DOHH2 (cell line): ENCODE data around the gene PTPRN2.

Experiments used
- H3F3A ChIP-seq: fragments of 200-600 bp; sonication (generic), shearing (Covaris generic); 2 replicates; pipeline ENCODE4 v1.6.0; 2016; ENCODE audit warnings: antibody characterized with exemption, mild to moderate bottlenecking; ENCODE audit not compliant: control insufficient read depth, insufficient read depth
- H3K27ac ChIP-seq: fragments of 200-600 bp; sonication (generic); 2 replicates; pipeline ENCODE4 v1.5.1; 2014; ENCODE audit warnings: low read depth, mild to moderate bottlenecking, low read length, moderate library complexity
- H3K27me3 ChIP-seq: fragments of 200-600 bp; sonication (generic); 2 replicates; pipeline ENCODE4 v1.6.1; 2014; ENCODE audit warnings: mild to moderate bottlenecking, low read length, mixed read lengths; ENCODE audit not compliant: control insufficient read depth
- H3K36me3 ChIP-seq: fragments of 200-600 bp; sonication (generic); 2 replicates; pipeline ENCODE4 v1.6.1; 2014; ENCODE audit warnings: mild to moderate bottlenecking, low read length, moderate library complexity, mixed read lengths; ENCODE audit not compliant: control insufficient read depth
- H3K4me1 ChIP-seq: fragments of 200-600 bp; sonication (generic); 2 replicates; pipeline ENCODE4 v1.6.1; 2014; ENCODE audit warnings: mild to moderate bottlenecking, low read length, mixed read lengths; ENCODE audit not compliant: control insufficient read depth
- H3K4me2 ChIP-seq: fragments of 200-600 bp; sonication (generic); 2 replicates; pipeline ENCODE4 v1.6.0; 2014; ENCODE audit warnings: mild to moderate bottlenecking, low read length, moderate library complexity
- H3K4me3 ChIP-seq: fragments of 200-600 bp; sonication (generic); 2 replicates; pipeline ENCODE4 v1.5.1; 2014; ENCODE audit warnings: mild to moderate bottlenecking, low read length, mixed read lengths
- H3K79me2 ChIP-seq: fragments of 200-600 bp; sonication (generic); 2 replicates; pipeline ENCODE4 v1.6.1; 2014; ENCODE audit warnings: mild to moderate bottlenecking, low read length, mixed read lengths; ENCODE audit not compliant: control insufficient read depth
- H3K9me2 ChIP-seq: fragments of 200-600 bp; sonication (generic); replicated peaks from 2 replicates; pipeline ENCODE4 v1.6.1; 2014; ENCODE audit warnings: mild to moderate bottlenecking, low read length, mixed read lengths; ENCODE audit not compliant: control insufficient read depth
- H3K9me3 ChIP-seq: fragments of 200-600 bp; sonication (generic); 2 replicates; pipeline ENCODE4 v1.6.1; 2014; ENCODE audit warnings: antibody characterized with exemption, low read length, mixed read lengths; ENCODE audit not compliant: control insufficient read depth, insufficient read depth
- H4K20me1 ChIP-seq: fragments of 200-600 bp; sonication (generic); 2 replicates; pipeline ENCODE4 v1.6.0; 2014; ENCODE audit warnings: low read depth, mild to moderate bottlenecking, antibody characterized with exemption, low read length, moderate library complexity; ENCODE audit not compliant: control insufficient read depth, insufficient read depth
- EZH2phosphoT487 ChIP-seq: fragments of 200-600 bp; sonication (generic); IDR thresholded peaks from 2 replicates; pipeline ENCODE4 v1.6.1; 2017; ENCODE audit warnings: borderline replicate concordance, mild to moderate bottlenecking, antibody characterized with exemption, low read length, moderate library complexity, mixed read lengths
- TF ChIP-seq, protein P1 (sequence below): fragments of 200-600 bp; sonication (generic); IDR thresholded peaks from one replicate; pipeline ENCODE4 v1.5.1; 2014; ENCODE audit warnings: antibody characterized with exemption, mild to moderate bottlenecking, low read depth, low read length; ENCODE audit not compliant: poor library complexity, severe bottlenecking

The PTPRN2 gene

DNA sequence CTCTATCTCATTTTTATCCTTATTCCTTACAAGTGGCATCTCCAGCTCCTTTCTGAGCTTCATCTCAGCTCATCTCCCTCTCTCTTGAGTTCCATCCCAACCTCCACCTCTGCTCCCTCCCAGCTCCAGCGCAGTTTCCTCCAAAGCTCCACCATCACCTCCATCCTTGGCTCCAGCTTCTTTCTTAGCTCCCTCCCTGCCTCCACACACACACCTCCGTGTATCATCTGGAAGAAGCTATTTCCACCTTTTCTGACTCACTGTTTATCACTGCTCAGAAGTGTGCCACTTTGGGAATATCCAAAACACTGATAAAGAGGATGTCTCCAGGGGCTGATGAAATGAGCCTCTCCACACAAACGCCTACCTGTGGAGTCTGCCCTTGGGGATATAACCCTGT lies 481.4 kb downstream of the PTPRN2 start:
- Histone ChIP-seq H3K79me2 (no peaks in the 10 kb centered on the region), H3K9me3 (peaks cover 42% of the 10 kb centered on the region; the same call in 1 of the 2 replicates), H4K20me1 (no peaks in the 10 kb centered on the region), H3K36me3 (no peaks in the 10 kb centered on the region), H3K4me1 (no peaks in the 10 kb centered on the region), H3K27me3 (no peaks in the 10 kb centered on the region), H3K27ac (no peak overlapping the region), H3K4me2 (no peak overlapping the region), H3K4me3 (no peak overlapping the region), H3K9me2 (no peaks in the 10 kb centered on the region), H3F3A (no peaks in the 10 kb centered on the region)
- TF ChIP-seq, protein P1, sequence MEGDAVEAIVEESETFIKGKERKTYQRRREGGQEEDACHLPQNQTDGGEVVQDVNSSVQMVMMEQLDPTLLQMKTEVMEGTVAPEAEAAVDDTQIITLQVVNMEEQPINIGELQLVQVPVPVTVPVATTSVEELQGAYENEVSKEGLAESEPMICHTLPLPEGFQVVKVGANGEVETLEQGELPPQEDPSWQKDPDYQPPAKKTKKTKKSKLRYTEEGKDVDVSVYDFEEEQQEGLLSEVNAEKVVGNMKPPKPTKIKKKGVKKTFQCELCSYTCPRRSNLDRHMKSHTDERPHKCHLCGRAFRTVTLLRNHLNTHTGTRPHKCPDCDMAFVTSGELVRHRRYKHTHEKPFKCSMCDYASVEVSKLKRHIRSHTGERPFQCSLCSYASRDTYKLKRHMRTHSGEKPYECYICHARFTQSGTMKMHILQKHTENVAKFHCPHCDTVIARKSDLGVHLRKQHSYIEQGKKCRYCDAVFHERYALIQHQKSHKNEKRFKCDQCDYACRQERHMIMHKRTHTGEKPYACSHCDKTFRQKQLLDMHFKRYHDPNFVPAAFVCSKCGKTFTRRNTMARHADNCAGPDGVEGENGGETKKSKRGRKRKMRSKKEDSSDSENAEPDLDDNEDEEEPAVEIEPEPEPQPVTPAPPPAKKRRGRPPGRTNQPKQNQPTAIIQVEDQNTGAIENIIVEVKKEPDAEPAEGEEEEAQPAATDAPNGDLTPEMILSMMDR = no peak
- no peak for TF ChIP-seq EZH2phosphoT487

DNA sequence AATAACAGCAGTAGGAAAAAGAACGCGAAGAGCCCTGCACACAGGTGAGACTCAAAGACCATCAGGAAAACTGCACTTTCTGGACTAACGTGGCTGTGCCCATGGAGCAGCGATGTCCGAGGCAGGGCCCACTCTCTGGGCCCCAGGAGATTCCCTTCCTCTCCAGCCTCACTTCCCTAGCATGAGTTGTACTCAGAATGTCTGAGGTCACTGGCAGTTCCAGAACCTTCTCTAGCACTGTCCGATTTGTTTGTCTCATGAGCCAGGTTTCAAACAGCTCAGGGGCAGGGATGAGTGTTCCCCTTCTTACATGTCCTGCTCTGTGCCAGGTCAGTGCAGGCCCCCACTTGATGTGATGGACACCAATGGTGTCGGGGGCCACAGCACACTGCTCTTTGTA lies 484.2 kb downstream of the PTPRN2 start:
- TF ChIP-seq, protein P1 = no peak
- TF ChIP-seq EZH2phosphoT487 = no peak
- H3K4me3 ChIP-seq = no peak overlapping the region
- H3K9me3 ChIP-seq = peaks cover 20% of the 10 kb centered on the region; the same call in 1 of the 2 replicates

DNA sequence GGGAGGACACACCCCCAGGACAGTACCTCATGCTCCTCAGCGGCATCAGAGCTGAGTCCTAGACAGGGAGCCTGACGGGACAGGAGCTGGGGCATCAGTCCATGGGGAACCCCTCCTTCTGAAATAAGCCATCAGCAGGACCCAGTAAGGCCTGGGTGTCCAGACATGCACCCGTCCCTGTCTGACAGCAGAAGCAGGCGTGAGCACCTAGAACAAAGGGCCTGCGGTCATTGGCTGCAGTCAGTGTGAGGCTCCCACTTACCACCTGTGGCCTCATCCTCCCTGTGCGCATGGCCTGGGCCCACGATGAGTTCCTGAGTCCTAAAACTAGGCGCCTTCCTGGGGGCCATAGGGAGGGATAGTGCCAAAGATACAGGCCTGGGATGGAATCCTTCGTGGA lies 484.7 kb downstream of the PTPRN2 start:
- Histone ChIP-seq H3K4me3 (no peak overlapping the region), H4K20me1 (no peaks in the 10 kb centered on the region), H3F3A (no peaks in the 10 kb centered on the region), H3K79me2 (no peaks in the 10 kb centered on the region), H3K4me2 (no peak overlapping the region), H3K9me2 (no peaks in the 10 kb centered on the region), H3K36me3 (no peaks in the 10 kb centered on the region), H3K27ac (no peak overlapping the region), H3K27me3 (no peaks in the 10 kb centered on the region), H3K4me1 (no peaks in the 10 kb centered on the region), H3K9me3 (peaks cover 24% of the 10 kb centered on the region; the same call in 1 of the 2 replicates)
- no peak for TF ChIP-seq EZH2phosphoT487
- TF ChIP-seq, protein P1 = no peak

More for the DNA sequence above, 484.2 kb downstream of the PTPRN2 start:
- no peak overlapping the region for H3K27ac ChIP-seq
- no peaks in the 10 kb centered on the region for H3K27me3 ChIP-seq
- no peaks in the 10 kb centered on the region for H4K20me1 ChIP-seq
- H3K4me2 ChIP-seq = no peak overlapping the region
- no peaks in the 10 kb centered on the region for H3K4me1 ChIP-seq
- H3K79me2 ChIP-seq = no peaks in the 10 kb centered on the region
- no peaks in the 10 kb centered on the region for H3K9me2 ChIP-seq
- H3K36me3 ChIP-seq = no peaks in the 10 kb centered on the region
- no peaks in the 10 kb centered on the region for H3F3A ChIP-seq
